Stimulated activated naive CD8-positive, alpha-beta T cell treated with anti-CD3 and anti-CD28 coated beads, Interleukin-15, amount 100 ng/mL, for 72 hours (primary cell): ENCODE data around the gene ALOX12.

Experiments
- ATAC-seq: fragments of 150-1000 bp; cut with Tn5 transposase; 2 replicates; pipeline ENCODE4 v1.10.0; 2021; ENCODE audit warnings: mild to moderate bottlenecking, moderate library complexity
- DNase-seq, 2 donors: peaks; one replicate each; pipeline ENCODE4 v3.0.0; 2021 to 2022
- H3K27ac Mint-ChIP-seq, 2 donors: one replicate each; pipeline ENCODE4 v1.8.0; 2022; ENCODE audit warnings: mild to moderate bottlenecking in 2 of 2, mixed read lengths in 2 of 2, moderate library complexity in 2 of 2
- H3K27me3 Mint-ChIP-seq: one replicate; pipeline ENCODE4 v1.8.0; 2022; ENCODE audit warnings: mixed read lengths
- H3K4me1 Mint-ChIP-seq: one replicate; pipeline ENCODE4 v1.8.0; 2022; ENCODE audit warnings: mild to moderate bottlenecking, mixed read lengths
- H3K4me3 Mint-ChIP-seq, 2 donors: one replicate each; pipeline ENCODE4 v1.8.0; 2022; ENCODE audit warnings: mild to moderate bottlenecking in 2 of 2, mixed read lengths in 2 of 2, moderate library complexity in 1 of 2
- H3K9me3 Mint-ChIP-seq, 2 donors: one replicate each; pipeline ENCODE4 v1.8.0; 2022; ENCODE audit warnings: mixed read lengths in 2 of 2

The ALOX12 gene

GRCh38 chr17:7014995-7015958, 19.4 kb downstream of the ALOX12 start:
- H3K27ac Mint-ChIP-seq = peak overlapping the region; percentile 88 to 97
- H3K4me3 Mint-ChIP-seq = peak overlapping the region; percentile 86 to 89
- peaks cover 3% of the 10 kb centered on the region for H3K27me3 Mint-ChIP-seq
- DNase-seq (peak; percentile 85 to 93), ATAC-seq (peak; percentile 68)
- H3K4me1 Mint-ChIP-seq = peaks cover 64% of the 10 kb centered on the region
- H3K9me3 Mint-ChIP-seq = no peaks in the 10 kb centered on the region

- Mint-ChIP-seq H3K27me3 (peaks cover 15% of the 10 kb centered on the region), H3K4me3 (peak overlapping the region; percentile 86 to 89), H3K9me3 (no peaks in the 10 kb centered on the region), H3K4me1 (peaks cover 64% of the 10 kb centered on the region), H3K27ac (peak overlapping the region; percentile 74 to 88)
- DNase-seq = peak in 1 of 2 donors; percentile 50
- no peak for ATAC-seq
Measured at GRCh38 chr17:7016418-7016817, 20.6 kb downstream of the ALOX12 start.

GRCh38 chr17:7016886-7017826, 21.3 kb downstream of the ALOX12 start:
- ATAC-seq (no peak), DNase-seq (no peak)
- Mint-ChIP-seq H3K27me3 (peaks cover 17% of the 10 kb centered on the region), H3K9me3 (no peaks in the 10 kb centered on the region), H3K4me1 (peaks cover 68% of the 10 kb centered on the region), H3K4me3 (peak overlapping the region; percentile 86 to 89), H3K27ac (peak overlapping the region in 1 of 2 donors; percentile 88)

- Mint-ChIP-seq H3K9me3 (no peaks in the 10 kb centered on the region), H3K27ac (peak overlapping the region in 1 of 2 donors; percentile 24), H3K4me3 (peak overlapping the region; percentile 86 to 89), H3K27me3 (peaks cover 17% of the 10 kb centered on the region), H3K4me1 (peaks cover 74% of the 10 kb centered on the region)
- ATAC-seq (no peak), DNase-seq (peak in 1 of 2 donors; percentile 62)
Measured at GRCh38 chr17:7017827-7018200, 22.0 kb downstream of the ALOX12 start.

GRCh38 chr17:7018331-7018964, 22.6 kb downstream of the ALOX12 start:
- Mint-ChIP-seq H3K9me3 (no peaks in the 10 kb centered on the region), H3K4me1 (peaks cover 81% of the 10 kb centered on the region), H3K27ac (peak overlapping the region in 1 of 2 donors; percentile 24), H3K4me3 (peak overlapping the region in 1 of 2 donors; percentile 86), H3K27me3 (peaks cover 17% of the 10 kb centered on the region)
- ATAC-seq (no peak), DNase-seq (no peak)

GRCh38 chr17:7019367-7019766, 23.5 kb downstream of the ALOX12 start:
- Mint-ChIP-seq H3K27me3 (peaks cover 17% of the 10 kb centered on the region), H3K9me3 (no peaks in the 10 kb centered on the region), H3K4me3 (no peak overlapping the region), H3K4me1 (peaks cover 90% of the 10 kb centered on the region), H3K27ac (no peak overlapping the region)
- DNase-seq (no peak), ATAC-seq (no peak)

- ATAC-seq (no peak), DNase-seq (no peak)
- Mint-ChIP-seq H3K4me1 (peaks cover 92% of the 10 kb centered on the region), H3K27me3 (peaks cover 17% of the 10 kb centered on the region), H3K27ac (no peak overlapping the region), H3K4me3 (no peak overlapping the region), H3K9me3 (no peaks in the 10 kb centered on the region)
Measured at GRCh38 chr17:7019839-7020519, 24.1 kb downstream of the ALOX12 start.

GRCh38 chr17:7020894-7021664, 25.2 kb downstream of the ALOX12 start:
- no peak overlapping the region for H3K27ac Mint-ChIP-seq
- no peaks in the 10 kb centered on the region for H3K9me3 Mint-ChIP-seq
- no peak for ATAC-seq
- peaks cover 85% of the 10 kb centered on the region for H3K4me1 Mint-ChIP-seq
- no peak for DNase-seq
- peaks cover 17% of the 10 kb centered on the region for H3K27me3 Mint-ChIP-seq
- H3K4me3 Mint-ChIP-seq = peak overlapping the region; percentile 84 to 90

- peak overlapping the region; percentile 84 to 90 for H3K4me3 Mint-ChIP-seq
- peak; percentile 82 for ATAC-seq
Measured at GRCh38 chr17:7021993-7022778, 26.3 kb downstream of the ALOX12 start.

GRCh38 chr17:7022781-7023571, 27.1 kb downstream of the ALOX12 start, which contains the start of gene BCL6B:
Gene BCL6B, plus strand, starts transcription at chr17:7023050. Its CDS starts 622 bp downstream, at chr17:7023672.
- Mint-ChIP-seq H3K4me1 (peaks cover 66% of the 10 kb centered on the region), H3K27me3 (peaks cover 17% of the 10 kb centered on the region), H3K4me3 (peak within 1 kb of the TSS; percentile 84 to 90), H3K9me3 (no peaks in the 10 kb centered on the region), H3K27ac (peak within 1 kb of the TSS; percentile 10 to 97)
- ATAC-seq (no peak), DNase-seq (peak; percentile 35 to 50)

More at GRCh38 chr17:7021993-7022778, 26.3 kb downstream of the ALOX12 start:
- Mint-ChIP-seq H3K9me3 (no peaks in the 10 kb centered on the region), H3K4me1 (peaks cover 74% of the 10 kb centered on the region), H3K27me3 (peaks cover 17% of the 10 kb centered on the region), H3K27ac (peak overlapping the region in 1 of 2 donors; percentile 97)
- DNase-seq = peak; percentile 90 to 92

- ATAC-seq = peak; percentile 77
- peak; percentile 96 for DNase-seq
- H3K9me3 Mint-ChIP-seq = peaks cover 0 to under 1% of the 10 kb centered on the region in 2 donors
Measured at GRCh38 chr17:7023576-7024401, 27.9 kb downstream of the ALOX12 start.

GRCh38 chr17:7024402-7024785, 28.5 kb downstream of the ALOX12 start:
- no peak for DNase-seq
- ATAC-seq = no peak
- no peak overlapping the region for H3K4me3 Mint-ChIP-seq
- peaks cover 0 to 6% of the 10 kb centered on the region in 2 donors for H3K9me3 Mint-ChIP-seq
- peaks cover 60% of the 10 kb centered on the region for H3K4me1 Mint-ChIP-seq
- peak overlapping the region in 1 of 2 donors; percentile 43 for H3K27ac Mint-ChIP-seq
- H3K27me3 Mint-ChIP-seq = peaks cover 17% of the 10 kb centered on the region

More at GRCh38 chr17:7023576-7024401, 27.9 kb downstream of the ALOX12 start:
- H3K27me3 Mint-ChIP-seq = peaks cover 17% of the 10 kb centered on the region
- peak overlapping the region; percentile 84 to 90 for H3K4me3 Mint-ChIP-seq
- H3K27ac Mint-ChIP-seq = peak overlapping the region in 1 of 2 donors; percentile 43
- H3K4me1 Mint-ChIP-seq = peaks cover 60% of the 10 kb centered on the region
